DND-41 (cell line): ENCODE results near the gene UQCC2.

Experiments used
- ATAC-seq: fragments of 200-7000 bp; cut with Tn5 transposase; 3 replicates; pipeline ENCODE4 v1.9.1; 2021; ENCODE audit warnings: low read depth; ENCODE audit not compliant: insufficient read depth
- DNase-seq: peaks from one replicate; pipeline ENCODE4 v3.0.0-alpha.2; 2020
- H2AFZ ChIP-seq: 2 replicates; pipeline ENCODE4 v1.6.0; 2012; ENCODE audit warnings: low read depth, low read length
- H3K27ac ChIP-seq: 2 replicates; pipeline ENCODE4 v1.5.1; 2012; ENCODE audit warnings: low read length, inconsistent platforms
- H3K27me3 ChIP-seq: fragments of 200-600 bp; sonication (generic); 2 replicates; pipeline ENCODE4 v1.6.0; 2012; ENCODE audit warnings: low read length, mild to moderate bottlenecking, inconsistent platforms; ENCODE audit not compliant: insufficient read depth, poor library complexity
- H3K36me3 ChIP-seq: 2 replicates; pipeline ENCODE4 v1.5.1; 2012; ENCODE audit warnings: low read length, inconsistent platforms; ENCODE audit not compliant: insufficient read depth
- H3K4me1 ChIP-seq: 2 replicates; pipeline ENCODE4 v1.5.1; 2012; ENCODE audit warnings: mild to moderate bottlenecking, low read length; ENCODE audit not compliant: insufficient read depth
- H3K4me2 ChIP-seq: 2 replicates; pipeline ENCODE4 v1.6.0; 2012; ENCODE audit warnings: mild to moderate bottlenecking, moderate library complexity, low read length, inconsistent platforms; ENCODE audit not compliant: insufficient read depth
- H3K4me3 ChIP-seq, 2 experiments: fragments of 200-600 bp in 1 of 2; shearing (Covaris generic) in 1 of 2; 2 replicates each; pipeline ENCODE4 v1.5.1; 2012 to 2016; ENCODE audit warnings: inconsistent platforms in 2 of 2, low read length in 2 of 2, mild to moderate bottlenecking in 2 of 2, low read depth in 1 of 2, moderate library complexity in 1 of 2
- H3K79me2 ChIP-seq: 2 replicates; pipeline ENCODE4 v1.6.0; 2012; ENCODE audit warnings: low read length, inconsistent platforms; ENCODE audit not compliant: insufficient read depth
- H3K9ac ChIP-seq: 2 replicates; pipeline ENCODE4 v1.6.0; 2012; ENCODE audit warnings: low read depth, mild to moderate bottlenecking, inconsistent platforms, low read length, moderate library complexity
- H3K9me3 ChIP-seq: 2 replicates; pipeline ENCODE4 v1.5.1; 2012; ENCODE audit warnings: low read length, moderate library complexity, mild to moderate bottlenecking, inconsistent platforms; ENCODE audit not compliant: insufficient read depth, severe bottlenecking
- H4K20me1 ChIP-seq: 2 replicates; pipeline ENCODE4 v1.6.0; 2012; ENCODE audit warnings: low read length; ENCODE audit not compliant: insufficient read depth
- CTCF ChIP-seq: IDR thresholded peaks from 2 replicates; pipeline ENCODE4 v1.5.1; 2012; ENCODE audit warnings: borderline replicate concordance, low read length, moderate library complexity, mild to moderate bottlenecking; ENCODE audit not compliant: poor library complexity, severe bottlenecking; ENCODE audit errors: extremely low read depth
- EZH2 ChIP-seq: IDR thresholded peaks from 3 replicates; pipeline ENCODE4 v1.6.1; 2012; ENCODE audit warnings: borderline replicate concordance, low read depth, mild to moderate bottlenecking, moderate library complexity, low read length, inconsistent platforms; ENCODE audit not compliant: severe bottlenecking

The UQCC2 gene

GRCh38 chr6:33728438-33728837, 16.9 kb upstream of the UQCC2 start:
- Histone ChIP-seq H3K9ac (no peak overlapping the region), H3K9me3 (no peaks in the 10 kb centered on the region), H2AFZ (no peak overlapping the region), H3K4me1 (no peaks in the 10 kb centered on the region), H4K20me1 (peaks cover 5% of the 10 kb centered on the region; the same call in 1 of the 2 replicates), H3K27me3 (peaks cover 30% of the 10 kb centered on the region), H3K27ac (no peak overlapping the region), H3K36me3 (no peaks in the 10 kb centered on the region), H3K4me2 (no peak overlapping the region), H3K4me3 (no peak overlapping the region), H3K79me2 (no peaks in the 10 kb centered on the region)
- no peak for ATAC-seq
- TF ChIP-seq CTCF (no peak), EZH2 (no peak)
- no peak for DNase-seq

GRCh38 chr6:33727932-33728331, 16.4 kb upstream of the UQCC2 start:
- H3K79me2 ChIP-seq = no peaks in the 10 kb centered on the region
- no peak overlapping the region for H2AFZ ChIP-seq
- TF ChIP-seq CTCF (no peak), EZH2 (no peak)
- no peak for ATAC-seq
- no peak overlapping the region for H3K9ac ChIP-seq
- H3K9me3 ChIP-seq = no peaks in the 10 kb centered on the region
- H3K27ac ChIP-seq = no peak overlapping the region
- H3K4me2 ChIP-seq = no peak overlapping the region
- H4K20me1 ChIP-seq = peaks cover 5% of the 10 kb centered on the region; the same call in 1 of the 2 replicates
- no peak overlapping the region for H3K4me3 ChIP-seq
- H3K27me3 ChIP-seq = peaks cover 35% of the 10 kb centered on the region
- H3K4me1 ChIP-seq = no peaks in the 10 kb centered on the region
- DNase-seq = no peak
- H3K36me3 ChIP-seq = no peaks in the 10 kb centered on the region

GRCh38 chr6:33727126-33727525, 15.6 kb upstream of the UQCC2 start:
- ATAC-seq (no peak), DNase-seq (no peak)
- no peak overlapping the region for H3K9ac ChIP-seq
- H3K27ac ChIP-seq = no peak overlapping the region
- no peaks in the 10 kb centered on the region for H3K4me1 ChIP-seq
- no peaks in the 10 kb centered on the region for H3K36me3 ChIP-seq
- peaks cover 36% of the 10 kb centered on the region for H3K27me3 ChIP-seq
- no peak overlapping the region for H3K4me2 ChIP-seq
- H3K4me3 ChIP-seq = no peak overlapping the region
- TF ChIP-seq EZH2 = no peak
- no peak for TF ChIP-seq CTCF
- peaks cover 5% of the 10 kb centered on the region; the same call in 1 of the 2 replicates for H4K20me1 ChIP-seq
- H3K9me3 ChIP-seq = no peaks in the 10 kb centered on the region
- no peaks in the 10 kb centered on the region for H3K79me2 ChIP-seq
- H2AFZ ChIP-seq = no peak overlapping the region

- Histone ChIP-seq H3K79me2 (no peaks in the 10 kb centered on the region), H3K27me3 (peaks cover 41% of the 10 kb centered on the region), H3K4me2 (no peak overlapping the region), H2AFZ (no peak overlapping the region), H3K4me1 (no peaks in the 10 kb centered on the region), H3K9ac (no peak overlapping the region), H3K36me3 (no peaks in the 10 kb centered on the region), H3K27ac (no peak overlapping the region), H3K4me3 (no peak overlapping the region), H3K9me3 (no peaks in the 10 kb centered on the region), H4K20me1 (peaks cover 5% of the 10 kb centered on the region; the same call in 1 of the 2 replicates)
- ATAC-seq (no peak), DNase-seq (no peak)
- no peak for TF ChIP-seq CTCF
- TF ChIP-seq EZH2 = no peak
These were observed 15.2 kb upstream of the UQCC2 start for GRCh38 chr6:33726696-33727095.
